GM10847 (cell line): ENCODE results near the gene RLN1.
"Not testable (repeated sequence)": the region's sequence is repeated elsewhere in the genome, so short reads cannot be mapped to it uniquely, and the experiment has no call there.

Experiments
- POLR2A ChIP-seq: IDR thresholded peaks from 2 replicates; pipeline ENCODE4 v1.6.1; 2011; ENCODE audit not compliant: insufficient read length; ENCODE audit errors: extremely low read depth

Gene RLN1

DNA sequence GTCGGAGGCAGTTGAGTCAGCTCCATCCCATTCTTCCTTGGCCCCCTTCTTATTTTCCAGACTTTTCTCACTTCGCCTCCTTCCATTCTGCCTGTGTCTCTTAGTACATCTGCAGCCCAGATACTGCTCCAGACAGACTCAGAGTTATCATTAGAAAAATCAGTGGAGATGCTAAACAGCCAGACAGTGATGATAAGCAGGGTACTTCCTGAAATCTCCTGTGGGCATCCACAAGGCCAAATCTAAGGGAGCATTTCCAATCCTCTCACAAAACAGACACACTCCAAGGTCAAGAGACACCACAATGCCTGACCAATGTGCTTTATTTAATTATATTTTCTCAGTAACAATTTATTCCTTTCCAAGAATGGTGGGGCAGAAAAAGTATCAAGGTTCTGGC, 14.5 kb upstream of the RLN1 start:
- TF ChIP-seq POLR2A = no peak

GRCh38 chr9:5352637-5353248, 13.1 kb upstream of the RLN1 start:
- no peak for TF ChIP-seq POLR2A

GRCh38 chr9:5336688-5337087, 3.0 kb downstream of the RLN1 start:
- no peak for TF ChIP-seq POLR2A

DNA sequence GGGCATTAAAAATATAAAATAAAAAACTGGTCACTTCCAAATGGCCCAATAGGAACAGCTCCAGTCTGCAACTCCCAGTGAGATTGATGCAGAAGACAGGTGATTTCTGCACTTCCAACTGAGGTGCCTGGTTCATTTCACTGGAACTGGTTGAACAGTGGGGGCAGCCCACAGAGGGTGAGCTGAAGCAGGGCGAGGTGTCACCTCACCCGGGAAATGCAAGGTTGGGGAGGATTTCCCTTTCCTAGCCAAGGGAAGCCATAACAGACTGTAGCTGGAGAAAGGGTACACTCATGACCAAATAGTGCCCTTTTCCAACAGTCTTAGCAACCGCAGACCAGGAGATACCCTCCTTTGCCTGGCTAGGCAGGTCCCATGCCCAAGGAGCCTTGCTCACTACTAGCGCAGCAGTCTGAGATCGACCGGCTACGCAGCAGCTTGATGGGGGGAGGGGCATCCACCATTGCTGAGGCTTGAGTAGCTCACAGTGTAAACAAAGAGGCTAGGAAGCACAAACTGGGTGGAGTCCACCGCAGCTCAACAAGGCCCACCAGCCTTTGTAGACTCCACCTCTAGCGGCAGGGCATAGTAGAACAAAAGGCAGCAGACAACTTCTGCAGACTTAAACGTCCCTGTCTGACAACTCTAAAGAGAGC, 12.7 kb downstream of the RLN1 start:
- TF ChIP-seq POLR2A = no peak

DNA sequence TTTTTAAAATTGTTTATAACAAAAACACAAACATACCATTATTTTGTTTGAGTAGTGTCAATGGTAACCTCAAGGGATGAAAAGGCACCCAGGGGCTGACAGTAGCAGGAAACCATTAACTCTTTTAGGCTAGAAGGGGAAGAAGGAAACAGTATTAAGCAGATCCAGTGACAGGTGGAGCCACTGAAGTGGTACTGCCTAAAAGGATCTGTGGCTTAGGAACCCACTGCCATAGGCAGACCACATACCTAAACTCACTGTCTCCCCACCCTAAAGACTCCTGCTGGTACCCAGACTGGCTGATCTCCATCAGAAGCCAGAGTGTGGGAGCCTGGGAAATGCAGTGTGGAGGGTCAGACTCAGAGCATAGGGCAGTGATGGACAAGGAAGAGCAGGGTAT, 13.5 kb downstream of the RLN1 start:
- TF ChIP-seq POLR2A = no peak

DNA sequence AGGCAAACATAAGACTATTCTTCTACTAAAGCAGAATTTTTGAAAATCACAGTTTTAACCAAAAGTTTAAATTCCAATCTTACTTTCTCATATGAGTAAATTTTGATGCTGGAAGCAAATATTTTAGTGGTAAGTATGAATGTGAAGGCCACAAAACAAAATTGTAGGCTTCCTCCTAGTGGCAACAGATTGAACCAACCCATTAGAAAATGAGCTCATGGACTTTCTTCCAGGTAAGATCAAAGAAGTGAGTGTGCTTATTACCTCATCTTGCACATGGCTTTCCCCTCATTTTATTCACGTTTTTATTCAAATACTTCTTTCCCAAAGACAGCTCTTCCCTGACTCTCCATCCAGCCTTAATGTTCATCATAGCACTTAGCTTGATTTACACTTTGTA, 18.6 kb downstream of the RLN1 start:
- TF ChIP-seq POLR2A = no peak

- TF ChIP-seq POLR2A = no peak
These were observed 24.3 kb downstream of the RLN1 start for GRCh38 chr9:5315187-5315923.

GRCh38 chr9:5310851-5311250, 28.8 kb downstream of the RLN1 start:
- TF ChIP-seq POLR2A = no peak

- TF ChIP-seq POLR2A = no peak
These were observed 33.9 kb downstream of the RLN1 start for GRCh38 chr9:5305741-5306140.

GRCh38 chr9:5303840-5304795, 35.6 kb downstream of the RLN1 start, which contains the start of gene RLN2:
TSS of gene RLN2 (minus strand) at chr9:5304716. CDS start at chr9:5304580, 136 bp downstream.
- TF ChIP-seq POLR2A = not testable (repeated sequence)

DNA sequence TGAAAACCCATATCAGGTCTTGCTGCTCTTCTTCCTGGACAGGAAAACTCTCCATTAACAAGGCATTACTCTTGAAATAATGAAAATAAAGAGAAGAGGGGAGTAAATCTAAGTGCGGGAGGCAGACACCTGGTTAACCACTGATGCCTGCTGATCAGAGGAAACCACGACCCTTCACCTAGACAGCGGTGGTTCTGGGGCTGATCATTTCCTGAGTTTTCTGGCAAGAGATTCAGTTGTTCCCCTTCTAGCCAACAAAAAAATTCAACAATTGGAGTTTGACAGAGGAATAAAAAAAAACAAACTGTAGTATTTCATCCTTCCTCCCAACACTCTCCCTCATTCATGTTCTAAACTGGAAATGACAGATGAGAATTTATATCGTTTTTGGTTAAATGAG, 38.1 kb downstream of the RLN1 start:
- TF ChIP-seq POLR2A = no peak

GRCh38 chr9:5292141-5292540, 47.5 kb downstream of the RLN1 start:
- TF ChIP-seq POLR2A = no peak

DNA sequence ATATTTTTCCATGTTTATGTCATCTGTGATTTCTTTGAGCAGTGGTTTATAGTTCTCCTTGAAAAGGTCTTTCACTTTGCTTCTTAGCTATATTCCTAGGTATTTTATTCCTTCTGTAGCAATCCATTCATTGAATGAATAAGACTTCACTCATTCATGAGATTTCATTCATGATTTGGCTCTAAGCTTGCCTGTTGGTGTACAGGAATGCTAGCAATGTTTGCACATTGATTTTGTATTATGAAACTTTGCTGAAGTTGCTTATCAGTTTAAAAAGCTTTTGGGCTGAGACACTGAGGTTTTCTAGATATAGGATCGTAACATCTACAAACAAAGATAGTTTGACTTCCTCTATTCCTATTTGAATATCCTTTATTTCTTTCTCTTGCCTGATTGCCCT, 51.1 kb downstream of the RLN1 start:
- no peak for TF ChIP-seq POLR2A

DNA sequence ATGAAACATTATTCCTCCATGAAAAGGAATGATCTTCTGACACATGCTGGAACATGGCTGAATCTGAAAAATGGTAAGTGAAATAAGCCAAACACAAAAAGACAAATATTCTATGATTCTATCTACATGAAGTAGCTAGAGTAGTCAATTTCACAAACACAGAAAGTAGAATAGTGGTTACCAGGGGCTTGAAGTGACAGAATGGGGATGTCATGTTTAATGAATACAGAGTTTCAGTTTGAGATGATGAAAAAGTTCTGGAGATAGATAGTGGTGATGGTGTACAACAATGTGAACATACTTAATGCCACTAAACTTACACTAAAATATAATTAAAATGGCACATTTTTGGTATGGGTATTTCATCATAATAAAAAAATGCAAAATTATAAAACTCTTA, 53.4 kb downstream of the RLN1 start:
- no peak for TF ChIP-seq POLR2A
